ENCODE measurements around the gene IL36G. TPM values are rescaled to one million over a fixed set of nuclear protein-coding genes. Genes with fewer than 3 reads are reported as not detected.

The IL36G gene
- total and polyA plus RNA-seq, 9 of the 15 experiments (the other 6 are each of a cell fraction or from before 2014, with no cell fraction given) = not detected

DNA sequence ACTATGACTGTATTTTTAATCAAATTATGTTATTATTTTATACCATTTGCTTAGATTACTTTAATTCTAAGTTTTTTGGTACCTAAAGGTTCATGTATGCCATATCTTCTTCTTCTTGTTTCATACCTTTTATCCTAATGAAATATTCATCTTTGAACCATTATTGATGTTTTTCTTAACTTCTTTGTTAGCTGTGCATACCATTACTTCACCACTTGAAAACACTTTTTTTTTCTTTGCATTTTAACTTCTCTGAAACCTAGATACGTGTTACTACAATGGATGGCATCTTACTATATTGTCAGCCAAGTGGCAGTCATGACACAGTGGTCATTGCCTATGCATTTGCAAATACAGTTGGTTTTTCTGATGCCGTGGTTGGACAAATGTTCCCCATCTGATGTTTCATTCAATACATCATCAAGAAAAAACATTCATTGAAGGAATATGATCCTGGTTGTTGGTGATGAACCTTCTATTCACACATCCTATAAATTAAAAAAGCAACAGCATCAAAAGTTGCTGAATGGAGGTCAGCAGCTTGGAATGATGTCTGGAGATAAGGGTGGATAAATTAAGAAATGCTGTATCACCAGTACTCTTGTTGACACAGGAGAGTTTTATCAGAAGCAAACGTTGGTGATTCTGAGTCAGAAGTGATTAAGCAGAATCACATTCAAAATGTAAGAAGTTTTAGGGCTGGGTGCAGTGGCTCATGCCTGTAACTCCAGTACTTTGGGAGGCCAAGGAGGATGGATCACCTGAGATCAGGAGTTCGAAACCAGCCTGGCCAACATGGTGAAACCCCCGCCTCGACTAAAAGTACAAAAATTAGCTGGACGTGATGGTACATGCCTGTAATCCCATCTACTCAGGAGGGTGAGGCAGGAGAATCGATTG, 34.9 kb downstream of the IL36G start:
- in situ Hi-C loops (cut with MboI) (no loop called here), intact Hi-C loops (cut with micrococcal nuclease) (no loop called here)
- peak; percentile 58 to 89 (median 72) for DNase-seq (ENCODE audit: extremely low read depth in 1 of 4, low spot score in 3 of 4)
- H3K27me3 ChIP-seq (ENCODE audit: control insufficient read depth in 2 of 2, insufficient read depth in 2 of 2, low read length in 2 of 2) = no peaks in the 10 kb centered on the region
- under 1% methylated on average over 8 of the region's 8 CpGs for WGBS (ENCODE audit: insufficient coverage, low coverage, missing lambda C conversion rate)
- peak; percentile 96 for ATAC-seq
- peak; percentile 92 for FAIRE-seq
- peak overlapping the region; percentile 81 for H3K27ac ChIP-seq (ENCODE audit: extremely low read depth, low read depth, low read length)
- ChIA-PET POLR2A (interaction anchor here (1.2 kb wide), 1 partner anchor 13 kb away, joined by 4 read pairs; no protein-coding TSS in a partner anchor), CTCF (ENCODE audit: low intra/inter-chr PET ratio) (no interaction called here)
- peak overlapping the region; percentile 40 for H3K4me2 ChIP-seq (ENCODE audit: insufficient read depth, low read length)
- H3K9ac ChIP-seq (ENCODE audit: insufficient read depth in 1 of 2, low read depth in 2 of 2, low read length in 2 of 2) = peak overlapping the region in 1 of 2 experiments; percentile 47; a peak in 3 of 4 replicates
- peaks cover 3% of the 10 kb centered on the region; the same call in 1 of the 2 replicates for H3K9me3 ChIP-seq (replicated peaks; ENCODE audit: control insufficient read depth, insufficient read depth, low read depth, low read length)
- no peaks in the 10 kb centered on the region for H3K79me2 ChIP-seq (ENCODE audit: control insufficient read depth, insufficient read depth, low read length)
- no TSS peak for BruUV-seq (replicated peaks)
- no peak overlapping the region for H3K4me3 ChIP-seq
- no peaks in the 10 kb centered on the region for H3K9me1 ChIP-seq (ENCODE audit: control insufficient read depth, insufficient read depth, low read length)
- H4K20me1 ChIP-seq (replicated peaks; ENCODE audit: control insufficient read depth, insufficient read depth, low read length) = no peaks in the 10 kb centered on the region
- H3K4me1 ChIP-seq (replicated peaks in 1 of 2; ENCODE audit: control insufficient read depth in 2 of 2, insufficient read depth in 2 of 2, low read length in 2 of 2) = peaks cover 4 to 19% of the 10 kb centered on the region in 2 experiments
- H2AFZ ChIP-seq (ENCODE audit: low read depth, low read length) = peak overlapping the region; percentile 70
- H3K36me3 ChIP-seq (ENCODE audit: control insufficient read depth, insufficient read depth, low read length) = no peaks in the 10 kb centered on the region
- TF ChIP-seq ATF1 (CRISPR knock-in tag; IDR thresholded peaks at IDR 0.05) (no peak), ATF1 (tag; IDR thresholded peaks at IDR 0.05) (peak; percentile 86), MYNN (IDR thresholded peaks at IDR 0.05) (peak; percentile 85), MYNN (CRISPR knock-in tag; IDR thresholded peaks at IDR 0.05) (no peak), HDAC8 (tag; IDR thresholded peaks at IDR 0.05) (no peak), MTA1 (IDR thresholded peaks at IDR 0.05; ENCODE audit: borderline replicate concordance) (peak; percentile 80), ZBTB26 (CRISPR knock-in tag; IDR thresholded peaks at IDR 0.05) (0 out of 2 replicates have a peak, but pooled peaks have one; percentile 45), SMARCE1 (IDR thresholded peaks at IDR 0.05) (peak; percentile 100), RFX1 (IDR thresholded peaks at IDR 0.05) (peak; percentile 18; the same call in 1 of the 2 replicates), FOS (IDR thresholded peaks at IDR 0.05; ENCODE audit: extremely low read depth, insufficient read length) (peak; percentile 79), CBX2 (IDR thresholded peaks at IDR 0.05; ENCODE audit: insufficient read depth, low read length, poor library complexity, severe bottlenecking) (no peak), PCBP1 (IDR thresholded peaks at IDR 0.05; ENCODE audit: low read depth, low read length, poor library complexity, severe bottlenecking) (no peak), ZNF41 (CRISPR knock-in tag; conservative IDR thresholded peaks at IDR 0.05) (peak; percentile 14; the same call in 1 of the 2 replicates), MNT (conservative IDR thresholded peaks at IDR 0.05) (peak in 1 of 2 experiments; percentile 63; a peak in 3 of 4 replicates), GABPA (tag; conservative IDR thresholded peaks at IDR 0.05; ENCODE audit: low read depth) (no peak; the same call in 1 of the 2 replicates), TCF7 (IDR thresholded peaks at IDR 0.05; ENCODE audit: borderline replicate concordance) (peak; percentile 57; the same call in 1 of the 2 replicates), L3MBTL2 (IDR thresholded peaks at IDR 0.05) (peak; percentile 66; the same call in 1 of the 2 replicates)
- TF ChIP-seq, protein P1, sequence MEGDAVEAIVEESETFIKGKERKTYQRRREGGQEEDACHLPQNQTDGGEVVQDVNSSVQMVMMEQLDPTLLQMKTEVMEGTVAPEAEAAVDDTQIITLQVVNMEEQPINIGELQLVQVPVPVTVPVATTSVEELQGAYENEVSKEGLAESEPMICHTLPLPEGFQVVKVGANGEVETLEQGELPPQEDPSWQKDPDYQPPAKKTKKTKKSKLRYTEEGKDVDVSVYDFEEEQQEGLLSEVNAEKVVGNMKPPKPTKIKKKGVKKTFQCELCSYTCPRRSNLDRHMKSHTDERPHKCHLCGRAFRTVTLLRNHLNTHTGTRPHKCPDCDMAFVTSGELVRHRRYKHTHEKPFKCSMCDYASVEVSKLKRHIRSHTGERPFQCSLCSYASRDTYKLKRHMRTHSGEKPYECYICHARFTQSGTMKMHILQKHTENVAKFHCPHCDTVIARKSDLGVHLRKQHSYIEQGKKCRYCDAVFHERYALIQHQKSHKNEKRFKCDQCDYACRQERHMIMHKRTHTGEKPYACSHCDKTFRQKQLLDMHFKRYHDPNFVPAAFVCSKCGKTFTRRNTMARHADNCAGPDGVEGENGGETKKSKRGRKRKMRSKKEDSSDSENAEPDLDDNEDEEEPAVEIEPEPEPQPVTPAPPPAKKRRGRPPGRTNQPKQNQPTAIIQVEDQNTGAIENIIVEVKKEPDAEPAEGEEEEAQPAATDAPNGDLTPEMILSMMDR (IDR thresholded peaks at IDR 0.05 in 2 of 3, conservative IDR thresholded peaks at IDR 0.05 in 1 of 3; ENCODE audit: insufficient read depth in 2 of 3, low read depth in 1 of 3, low read length in 3 of 3) = 0 out of 6 replicates have a peak, but pooled peaks of 1 of the 3 experiments have one; percentile 8

Measured in K562 (cell line).